HEK293 (cell line): ENCODE data around the gene TARS3.

Experiments
- CTCF ChIA-PET: fragments of 350-600 bp; formaldehyde crosslinking; extraction: SDS; loops from one replicate; lab custom pipeline; 2021; ENCODE audit warnings: antibody characterized with exemption; lab: Yijun Ruan, JAX
- POLR2A ChIA-PET: fragments of 300-600 bp; formaldehyde crosslinking; extraction: SDS; loops from one replicate; lab custom pipeline; 2020; ENCODE audit warnings: antibody characterized with exemption, inconsistent platforms; lab: Yijun Ruan, JAX
- H3K27ac ChIP-seq: fragments of 200-500 bp; sonication (Bioruptor generic); 2 replicates; pipeline ENCODE4 v1.5.1; 2014; ENCODE audit warnings: low read depth, low read length, control low read depth, inconsistent platforms; ENCODE audit errors: extremely low read depth
- H3K36me3 ChIP-seq, 2 experiments: fragments of 200-500 bp in 1 of 2; sonication (Bioruptor generic) in 1 of 2; 1 replicate in 1 of 2; 2 replicates in 1 of 2; pipeline ENCODE4 v1.5.1; 2014 to 2017; ENCODE audit warnings: inconsistent platforms in 2 of 2, low read length in 2 of 2; ENCODE audit not compliant: control insufficient read depth in 2 of 2, insufficient read depth in 1 of 2
- H3K4me1 ChIP-seq: fragments of 200-500 bp; sonication (Bioruptor generic); 2 replicates; pipeline ENCODE4 v1.5.1; 2014; ENCODE audit warnings: mild to moderate bottlenecking, low read length, inconsistent platforms; ENCODE audit not compliant: control insufficient read depth, insufficient read depth
- H3K4me3 ChIP-seq: 2 replicates; pipeline ENCODE4 v1.5.1; 2011; ENCODE audit warnings: low read depth, mild to moderate bottlenecking, control low read depth, low read length, moderate library complexity
- H3K9me3 ChIP-seq: fragments of 200-500 bp; sonication (Bioruptor generic); 2 replicates; pipeline ENCODE4 v1.5.1; 2014; ENCODE audit warnings: low read depth, low read length, inconsistent platforms; ENCODE audit not compliant: control insufficient read depth, insufficient read depth
- MYNN ChIP-seq: fragments of 450-650 bp; formaldehyde crosslinking; IDR thresholded peaks from 2 replicates; pipeline ENCODE4 v1.5.1; 2016; ENCODE audit warnings: missing biosample characterization, missing genetic modification characterization, borderline replicate concordance
- SP7 ChIP-seq: fragments of 450-650 bp; formaldehyde crosslinking; IDR thresholded peaks from 2 replicates; pipeline ENCODE4 v1.5.1; 2016; ENCODE audit warnings: missing biosample characterization, missing genetic modification characterization
- ZBTB11 ChIP-seq: fragments of 450-650 bp; formaldehyde crosslinking; conservative IDR thresholded peaks from 2 replicates; pipeline ENCODE4 v1.5.1; 2016; ENCODE audit warnings: low read depth, missing biosample characterization, missing genetic modification characterization
- ZBTB7A ChIP-seq: fragments of 450-650 bp; formaldehyde crosslinking; IDR thresholded peaks from 2 replicates; pipeline ENCODE4 v1.5.1; 2016; ENCODE audit warnings: low read depth, missing biosample characterization, missing genetic modification characterization
- ZNF174 ChIP-seq: fragments of 450-650 bp; formaldehyde crosslinking; IDR thresholded peaks from 2 replicates; pipeline ENCODE4 v1.5.0; 2017; ENCODE audit warnings: missing biosample characterization, mild to moderate bottlenecking, missing genetic modification characterization
- ZNF366 ChIP-seq: fragments of 450-650 bp; formaldehyde crosslinking; conservative IDR thresholded peaks from 2 replicates; pipeline ENCODE4 v1.5.1; 2016; ENCODE audit warnings: missing biosample characterization, missing genetic modification characterization
- ZNF433 ChIP-seq: fragments of 450-650 bp; formaldehyde crosslinking; IDR thresholded peaks from 2 replicates; pipeline ENCODE4 v1.5.1; 2016; ENCODE audit warnings: missing biosample characterization, missing genetic modification characterization, low read depth
- ZNF510 ChIP-seq: fragments of 450-650 bp; formaldehyde crosslinking; IDR thresholded peaks from 2 replicates; pipeline ENCODE4 v1.5.1; 2018; ENCODE audit warnings: mild to moderate bottlenecking, missing genetic modification characterization, missing biosample characterization; ENCODE audit not compliant: insufficient replicate concordance
- ZNF548 ChIP-seq: fragments of 450-650 bp; formaldehyde crosslinking; IDR thresholded peaks from 2 replicates; pipeline ENCODE4 v1.5.1; 2016; ENCODE audit warnings: missing biosample characterization, missing genetic modification characterization
- ZNF664 ChIP-seq: fragments of 450-650 bp; formaldehyde crosslinking; IDR thresholded peaks from 2 replicates; pipeline ENCODE4 v1.5.1; 2016; ENCODE audit warnings: missing biosample characterization, missing genetic modification characterization
- ZNF670 ChIP-seq: fragments of 450-650 bp; formaldehyde crosslinking; IDR thresholded peaks from 2 replicates; pipeline ENCODE4 v1.5.1; 2016; ENCODE audit warnings: missing biosample characterization, missing genetic modification characterization, low read depth
- ZNF747 ChIP-seq: fragments of 450-650 bp; formaldehyde crosslinking; IDR thresholded peaks from 2 replicates; pipeline ENCODE4 v1.5.1; 2016; ENCODE audit warnings: missing biosample characterization, missing genetic modification characterization
- ZSCAN23 ChIP-seq: fragments of 450-650 bp; formaldehyde crosslinking; IDR thresholded peaks from 2 replicates; pipeline ENCODE4 v1.5.1; 2016; ENCODE audit warnings: missing biosample characterization, missing genetic modification characterization
- TF ChIP-seq, protein P1 (sequence below): fragments of 450-650 bp; formaldehyde crosslinking; IDR thresholded peaks from 2 replicates; pipeline ENCODE4 v1.5.1; 2017; ENCODE audit warnings: missing biosample characterization, mild to moderate bottlenecking, missing genetic modification characterization, moderate library complexity
- TF ChIP-seq, protein P2 (sequence below): fragments of 450-650 bp; formaldehyde crosslinking; IDR thresholded peaks from 2 replicates; pipeline ENCODE4 v1.5.1; 2016; ENCODE audit warnings: missing biosample characterization, missing genetic modification characterization
- TF ChIP-seq, protein P3 (sequence below): fragments of 450-650 bp; formaldehyde crosslinking; IDR thresholded peaks from 2 replicates; pipeline ENCODE4 v1.5.1; 2016; ENCODE audit warnings: missing biosample characterization, missing genetic modification characterization, borderline replicate concordance
- TF ChIP-seq, protein P4 (sequence below): fragments of 450-650 bp; formaldehyde crosslinking; IDR thresholded peaks from 2 replicates; pipeline ENCODE4 v1.5.1; 2017; ENCODE audit warnings: missing biosample characterization, missing genetic modification characterization
- TF ChIP-seq, protein P5 (sequence below): fragments of 450-650 bp; formaldehyde crosslinking; IDR thresholded peaks from 2 replicates; pipeline ENCODE4 v1.5.1; 2016; ENCODE audit warnings: missing biosample characterization, missing genetic modification characterization, low read depth

The TARS3 gene

GRCh38 chr15:101662203-101662602 is 62.1 kb downstream of the TARS3 start:
- POLR2A ChIA-PET, result no interaction called here
- CTCF ChIA-PET, result interaction anchor here (0.6 to 0.9 kb wide), 2 partner anchors 20 to 25 kb away, joined by 4 to 5 read pairs; no protein-coding TSS in a partner anchor
- H3K4me1 ChIP-seq, result peaks cover 9% of the 10 kb centered on the region
- no peak overlapping the region for H3K27ac ChIP-seq
- no peak overlapping the region for H3K4me3 ChIP-seq
- no peak for TF ChIP-seq ZNF510
- TF ChIP-seq, protein P1, sequence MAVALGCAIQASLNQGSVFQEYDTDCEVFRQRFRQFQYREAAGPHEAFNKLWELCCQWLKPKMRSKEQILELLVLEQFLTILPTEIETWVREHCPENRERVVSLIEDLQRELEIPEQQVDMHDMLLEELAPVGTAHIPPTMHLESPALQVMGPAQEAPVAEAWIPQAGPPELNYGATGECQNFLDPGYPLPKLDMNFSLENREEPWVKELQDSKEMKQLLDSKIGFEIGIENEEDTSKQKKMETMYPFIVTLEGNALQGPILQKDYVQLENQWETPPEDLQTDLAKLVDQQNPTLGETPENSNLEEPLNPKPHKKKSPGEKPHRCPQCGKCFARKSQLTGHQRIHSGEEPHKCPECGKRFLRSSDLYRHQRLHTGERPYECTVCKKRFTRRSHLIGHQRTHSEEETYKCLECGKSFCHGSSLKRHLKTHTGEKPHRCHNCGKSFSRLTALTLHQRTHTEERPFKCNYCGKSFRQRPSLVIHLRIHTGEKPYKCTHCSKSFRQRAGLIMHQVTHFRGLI (tag by site-specific recombination), result no peak
- TF ChIP-seq MYNN (tag by site-specific recombination), result no peak
- no peak for TF ChIP-seq ZNF548 (tag by site-specific recombination)
- TF ChIP-seq, protein P2, sequence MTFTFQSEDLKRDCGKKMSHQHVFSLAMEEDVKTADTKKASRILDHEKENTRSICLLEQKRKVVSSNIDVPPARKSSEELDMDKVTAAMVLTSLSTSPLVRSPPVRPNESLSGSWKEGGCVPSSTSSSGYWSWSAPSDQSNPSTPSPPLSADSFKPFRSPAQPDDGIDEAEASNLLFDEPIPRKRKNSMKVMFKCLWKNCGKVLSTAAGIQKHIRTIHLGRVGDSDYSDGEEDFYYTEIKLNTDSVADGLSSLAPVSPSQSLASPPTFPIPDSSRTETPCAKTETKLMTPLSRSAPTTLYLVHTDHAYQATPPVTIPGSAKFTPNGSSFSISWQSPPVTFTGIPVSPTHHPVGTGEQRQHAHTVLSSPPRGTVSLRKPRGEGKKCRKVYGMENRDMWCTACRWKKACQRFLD (tag by site-specific recombination), result no peak
- TF ChIP-seq ZNF664 (tag by site-specific recombination), result no peak
- 0 out of 2 replicates have a peak, but pooled peaks have one; percentile 13 for TF ChIP-seq ZNF366 (tag by site-specific recombination)
- TF ChIP-seq, protein P3, sequence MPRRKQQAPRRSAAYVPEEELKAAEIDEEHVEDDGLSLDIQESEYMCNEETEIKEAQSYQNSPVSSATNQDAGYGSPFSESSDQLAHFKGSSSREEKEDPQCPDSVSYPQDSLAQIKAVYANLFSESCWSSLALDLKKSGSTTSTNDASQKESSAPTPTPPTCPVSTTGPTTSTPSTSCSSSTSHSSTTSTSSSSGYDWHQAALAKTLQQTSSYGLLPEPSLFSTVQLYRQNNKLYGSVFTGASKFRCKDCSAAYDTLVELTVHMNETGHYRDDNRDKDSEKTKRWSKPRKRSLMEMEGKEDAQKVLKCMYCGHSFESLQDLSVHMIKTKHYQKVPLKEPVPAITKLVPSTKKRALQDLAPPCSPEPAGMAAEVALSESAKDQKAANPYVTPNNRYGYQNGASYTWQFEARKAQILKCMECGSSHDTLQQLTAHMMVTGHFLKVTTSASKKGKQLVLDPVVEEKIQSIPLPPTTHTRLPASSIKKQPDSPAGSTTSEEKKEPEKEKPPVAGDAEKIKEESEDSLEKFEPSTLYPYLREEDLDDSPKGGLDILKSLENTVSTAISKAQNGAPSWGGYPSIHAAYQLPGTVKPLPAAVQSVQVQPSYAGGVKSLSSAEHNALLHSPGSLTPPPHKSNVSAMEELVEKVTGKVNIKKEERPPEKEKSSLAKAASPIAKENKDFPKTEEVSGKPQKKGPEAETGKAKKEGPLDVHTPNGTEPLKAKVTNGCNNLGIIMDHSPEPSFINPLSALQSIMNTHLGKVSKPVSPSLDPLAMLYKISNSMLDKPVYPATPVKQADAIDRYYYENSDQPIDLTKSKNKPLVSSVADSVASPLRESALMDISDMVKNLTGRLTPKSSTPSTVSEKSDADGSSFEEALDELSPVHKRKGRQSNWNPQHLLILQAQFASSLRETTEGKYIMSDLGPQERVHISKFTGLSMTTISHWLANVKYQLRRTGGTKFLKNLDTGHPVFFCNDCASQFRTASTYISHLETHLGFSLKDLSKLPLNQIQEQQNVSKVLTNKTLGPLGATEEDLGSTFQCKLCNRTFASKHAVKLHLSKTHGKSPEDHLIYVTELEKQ (tag by site-specific recombination), result no peak
- TF ChIP-seq ZNF670, result no peak
- TF ChIP-seq, protein P4, sequence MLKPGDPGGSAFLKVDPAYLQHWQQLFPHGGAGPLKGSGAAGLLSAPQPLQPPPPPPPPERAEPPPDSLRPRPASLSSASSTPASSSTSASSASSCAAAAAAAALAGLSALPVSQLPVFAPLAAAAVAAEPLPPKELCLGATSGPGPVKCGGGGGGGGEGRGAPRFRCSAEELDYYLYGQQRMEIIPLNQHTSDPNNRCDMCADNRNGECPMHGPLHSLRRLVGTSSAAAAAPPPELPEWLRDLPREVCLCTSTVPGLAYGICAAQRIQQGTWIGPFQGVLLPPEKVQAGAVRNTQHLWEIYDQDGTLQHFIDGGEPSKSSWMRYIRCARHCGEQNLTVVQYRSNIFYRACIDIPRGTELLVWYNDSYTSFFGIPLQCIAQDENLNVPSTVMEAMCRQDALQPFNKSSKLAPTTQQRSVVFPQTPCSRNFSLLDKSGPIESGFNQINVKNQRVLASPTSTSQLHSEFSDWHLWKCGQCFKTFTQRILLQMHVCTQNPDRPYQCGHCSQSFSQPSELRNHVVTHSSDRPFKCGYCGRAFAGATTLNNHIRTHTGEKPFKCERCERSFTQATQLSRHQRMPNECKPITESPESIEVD, result peak; percentile 60
- TF ChIP-seq, protein P5, sequence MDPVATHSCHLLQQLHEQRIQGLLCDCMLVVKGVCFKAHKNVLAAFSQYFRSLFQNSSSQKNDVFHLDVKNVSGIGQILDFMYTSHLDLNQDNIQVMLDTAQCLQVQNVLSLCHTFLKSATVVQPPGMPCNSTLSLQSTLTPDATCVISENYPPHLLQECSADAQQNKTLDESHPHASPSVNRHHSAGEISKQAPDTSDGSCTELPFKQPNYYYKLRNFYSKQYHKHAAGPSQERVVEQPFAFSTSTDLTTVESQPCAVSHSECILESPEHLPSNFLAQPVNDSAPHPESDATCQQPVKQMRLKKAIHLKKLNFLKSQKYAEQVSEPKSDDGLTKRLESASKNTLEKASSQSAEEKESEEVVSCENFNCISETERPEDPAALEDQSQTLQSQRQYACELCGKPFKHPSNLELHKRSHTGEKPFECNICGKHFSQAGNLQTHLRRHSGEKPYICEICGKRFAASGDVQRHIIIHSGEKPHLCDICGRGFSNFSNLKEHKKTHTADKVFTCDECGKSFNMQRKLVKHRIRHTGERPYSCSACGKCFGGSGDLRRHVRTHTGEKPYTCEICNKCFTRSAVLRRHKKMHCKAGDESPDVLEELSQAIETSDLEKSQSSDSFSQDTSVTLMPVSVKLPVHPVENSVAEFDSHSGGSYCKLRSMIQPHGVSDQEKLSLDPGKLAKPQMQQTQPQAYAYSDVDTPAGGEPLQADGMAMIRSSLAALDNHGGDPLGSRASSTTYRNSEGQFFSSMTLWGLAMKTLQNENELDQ (tag by site-specific recombination), result no peak
- TF ChIP-seq ZBTB11 (tag by site-specific recombination), result no peak
- no peak for TF ChIP-seq ZNF747 (tag by site-specific recombination)
- no peak for TF ChIP-seq ZNF174 (tag by site-specific recombination)
- TF ChIP-seq SP7 (tag by site-specific recombination), result peak; percentile 54
- no peak for TF ChIP-seq ZSCAN23
- TF ChIP-seq ZNF433 (tag by site-specific recombination), result no peak
- TF ChIP-seq ZBTB7A (tag by site-specific recombination), result no peak
- H3K9me3 ChIP-seq, result no peaks in the 10 kb centered on the region
- H3K36me3 ChIP-seq, result peaks cover 0 to 8% of the 10 kb centered on the region in 2 experiments; a peak in 1 of 3 replicates
